Spinal cord (tissue), 10 donors: Measurements from ENCODE around the gene METTL13. TPM values are rescaled to one million over a fixed set of nuclear protein-coding genes. Genes with fewer than 3 reads are reported as not detected.
A peak's percentile ranks its signal among the peaks of the same experiment; 100 is the strongest.

Experiments
- DNase-seq, 6 donors: peaks; one replicate each; pipeline versions ENCODE4 v3.0.0 to v3.0.0-alpha.2; 2013 to 2015; ENCODE audit warnings: low spot score in 6 of 6, low read depth in 4 of 6
- H3K27ac ChIP-seq: one replicate; pipeline ENCODE4 v1.5.1; 2013; ENCODE audit warnings: low read depth, low read length, control low read depth
- H3K27me3 ChIP-seq: one replicate; pipeline ENCODE4 v1.6.1; 2013; ENCODE audit warnings: low read length; ENCODE audit not compliant: control insufficient read depth, insufficient read depth
- H3K36me3 ChIP-seq: one replicate; pipeline ENCODE4 v1.6.1; 2013; ENCODE audit warnings: low read length; ENCODE audit not compliant: control insufficient read depth, insufficient read depth
- H3K4me1 ChIP-seq: one replicate; pipeline ENCODE4 v1.6.1; 2013; ENCODE audit warnings: low read length; ENCODE audit not compliant: control insufficient read depth, insufficient read depth
- H3K4me3 ChIP-seq: one replicate; pipeline ENCODE4 v1.5.1; 2013; ENCODE audit warnings: low read depth, low read length, control low read depth
- H3K9me3 ChIP-seq: one replicate; pipeline ENCODE4 v1.6.1; 2013; ENCODE audit warnings: low read length; ENCODE audit not compliant: control insufficient read depth, insufficient read depth
- WGBS: methylation state at CpG from one replicate; pipeline ENCODE4 v1.1.5; 2013; ENCODE audit warnings: missing lambda C conversion rate; ENCODE audit not compliant: insufficient coverage; 5-methylcytosine and 5-hydroxymethylcytosine counted together
- polyA plus RNA-seq, 2 donors: library from polyadenylated mRNA; unstranded; fragments of 120-200 nt; gene quantifications; one replicate each; pipeline ENCODE4 v1.2.1, GENCODE V29; 2013; ENCODE audit not compliant: insufficient read length in 2 of 2
- total RNA-seq, 2 donors: library from RNA; depleted of rRNA in 1 of 2; stranded (reverse); fragments of 120-200 nt in 1 of 2; fragments of >200 nt in 1 of 2; gene quantifications; one replicate each; pipeline versions ENCODE4 v1.2.3 to v1.2.4, GENCODE V29; 2013 to 2014
- donor health status: healthy.

The METTL13 gene
- total and polyA plus RNA-seq, 4 donors = 19.0 to 30.8 (median 26.4) TPM

GRCh38 chr1:171762143-171762563, 19.3 kb upstream of the METTL13 start:
- no peak overlapping the region for H3K4me3 ChIP-seq
- no peaks in the 10 kb centered on the region for H3K27me3 ChIP-seq
- no peaks in the 10 kb centered on the region for H3K4me1 ChIP-seq
- no peaks in the 10 kb centered on the region for H3K9me3 ChIP-seq
- H3K36me3 ChIP-seq = no peaks in the 10 kb centered on the region
- H3K27ac ChIP-seq = no peak overlapping the region
- WGBS = 91% methylated on average over 5 of the region's 6 CpGs
- no peak for DNase-seq

GRCh38 chr1:171763764-171764163, 17.7 kb upstream of the METTL13 start:
- H3K36me3 ChIP-seq = no peaks in the 10 kb centered on the region
- H3K4me1 ChIP-seq = no peaks in the 10 kb centered on the region
- 84% methylated on average over 6 of the region's 6 CpGs for WGBS
- H3K27ac ChIP-seq = no peak overlapping the region
- no peaks in the 10 kb centered on the region for H3K9me3 ChIP-seq
- H3K4me3 ChIP-seq = no peak overlapping the region
- H3K27me3 ChIP-seq = no peaks in the 10 kb centered on the region
- no peak for DNase-seq

GRCh38 chr1:171769171-171769570, 12.3 kb upstream of the METTL13 start:
- Histone ChIP-seq H3K4me1 (no peaks in the 10 kb centered on the region), H3K36me3 (no peaks in the 10 kb centered on the region), H3K27me3 (no peaks in the 10 kb centered on the region), H3K4me3 (no peak overlapping the region), H3K27ac (no peak overlapping the region), H3K9me3 (no peaks in the 10 kb centered on the region)
- peak in 2 of 6 donors; percentile 46 to 85 for DNase-seq
- no CpG with 5 or more reads among the region's 3 CpGs for whole genome bisulfite sequencing

- Histone ChIP-seq H3K27ac (no peak overlapping the region), H3K9me3 (no peaks in the 10 kb centered on the region), H3K27me3 (no peaks in the 10 kb centered on the region), H3K36me3 (no peaks in the 10 kb centered on the region), H3K4me1 (no peaks in the 10 kb centered on the region), H3K4me3 (no peak overlapping the region)
- WGBS = no CpG with 5 or more reads among the region's 1 CpG
- peak in 1 of 6 donors; percentile 28 for DNase-seq
These were observed 11.7 kb upstream of the METTL13 start for GRCh38 chr1:171769754-171770153.

- H3K27ac ChIP-seq = no peak overlapping the region
- H3K4me3 ChIP-seq = no peak overlapping the region
- H3K4me1 ChIP-seq = no peaks in the 10 kb centered on the region
- no peaks in the 10 kb centered on the region for H3K9me3 ChIP-seq
- 100% methylated on average over 1 of the region's 2 CpGs for WGBS
- H3K27me3 ChIP-seq = no peaks in the 10 kb centered on the region
- DNase-seq = no peak
- no peaks in the 10 kb centered on the region for H3K36me3 ChIP-seq
These were observed 9.1 kb upstream of the METTL13 start for GRCh38 chr1:171772312-171772711.

- H3K4me3 ChIP-seq = peak overlapping the region; percentile 86
- no peaks in the 10 kb centered on the region for H3K27me3 ChIP-seq
- H3K4me1 ChIP-seq = peaks cover 19% of the 10 kb centered on the region
- no peak for DNase-seq
- 33% methylated on average over 3 of the region's 11 CpGs for WGBS
- no peaks in the 10 kb centered on the region for H3K9me3 ChIP-seq
- H3K27ac ChIP-seq = peak overlapping the region; percentile 95
- H3K36me3 ChIP-seq = peaks cover 13% of the 10 kb centered on the region
These were observed 781 bp upstream of the METTL13 start for GRCh38 chr1:171780583-171781175.

GRCh38 chr1:171783816-171784530, 2.5 kb downstream of the METTL13 start:
- Histone ChIP-seq H3K36me3 (peaks cover 31% of the 10 kb centered on the region), H3K27ac (no peak overlapping the region), H3K4me1 (peaks cover 19% of the 10 kb centered on the region), H3K27me3 (no peaks in the 10 kb centered on the region), H3K4me3 (no peak overlapping the region), H3K9me3 (no peaks in the 10 kb centered on the region)
- 97% methylated on average over 24 of the region's 25 CpGs for WGBS
- DNase-seq = no peak

GRCh38 chr1:171784784-171785183, 3.3 kb downstream of the METTL13 start:
- DNase-seq = no peak
- H3K4me3 ChIP-seq = no peak overlapping the region
- peaks cover 19% of the 10 kb centered on the region for H3K4me1 ChIP-seq
- no peak overlapping the region for H3K27ac ChIP-seq
- no peaks in the 10 kb centered on the region for H3K27me3 ChIP-seq
- no peaks in the 10 kb centered on the region for H3K9me3 ChIP-seq
- peaks cover 34% of the 10 kb centered on the region for H3K36me3 ChIP-seq

GRCh38 chr1:171785766-171786165, 4.3 kb downstream of the METTL13 start:
- H3K36me3 ChIP-seq = peaks cover 41% of the 10 kb centered on the region
- H3K27ac ChIP-seq = no peak overlapping the region
- no peaks in the 10 kb centered on the region for H3K9me3 ChIP-seq
- WGBS = 82% methylated on average over 9 of the region's 9 CpGs
- no peaks in the 10 kb centered on the region for H3K27me3 ChIP-seq
- H3K4me1 ChIP-seq = peaks cover 15% of the 10 kb centered on the region
- no peak overlapping the region for H3K4me3 ChIP-seq
- DNase-seq = no peak

- Histone ChIP-seq H3K4me3 (no peak overlapping the region), H3K4me1 (peaks cover 15% of the 10 kb centered on the region), H3K27me3 (no peaks in the 10 kb centered on the region), H3K9me3 (no peaks in the 10 kb centered on the region), H3K27ac (no peak overlapping the region), H3K36me3 (peaks cover 46% of the 10 kb centered on the region)
- DNase-seq = no peak
- WGBS = no CpG with 5 or more reads among the region's 2 CpGs
These were observed 5.1 kb downstream of the METTL13 start for GRCh38 chr1:171786534-171786933.
